HG02973 (cell line): ENCODE measurements around the gene STIP1.

Experiments
- ATAC-seq: cut with Tn5 transposase; IDR thresholded peaks from one replicate; pipeline ENCODE4 v1.9.1; 2021; ENCODE audit warnings: moderate library complexity; ENCODE audit not compliant: unreplicated experiment

STIP1 gene

GRCh38 chr11:64196626-64197025 lies 10.7 kb downstream of the STIP1 start:
- ATAC-seq = no peak

DNA sequence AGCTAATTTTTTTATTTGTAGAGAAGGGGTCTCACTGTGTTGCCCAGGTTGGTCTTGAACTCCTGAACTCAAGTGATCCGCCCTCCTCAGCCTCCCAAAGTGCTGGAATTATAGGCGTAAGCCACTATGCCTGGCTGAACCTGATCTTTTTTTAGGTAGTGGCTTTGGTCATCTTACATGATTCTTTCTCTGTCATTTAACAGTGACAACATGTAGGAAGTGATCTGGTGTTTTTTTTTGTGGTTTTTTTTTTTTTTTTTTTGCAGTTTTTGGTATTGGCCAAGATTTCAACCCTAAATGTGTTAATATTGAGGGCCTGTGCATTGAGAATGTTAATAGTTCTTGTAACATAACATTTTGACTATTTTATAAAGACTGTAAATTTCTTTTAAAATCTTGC lies 12.5 kb downstream of the STIP1 start:
- ATAC-seq = no peak

DNA sequence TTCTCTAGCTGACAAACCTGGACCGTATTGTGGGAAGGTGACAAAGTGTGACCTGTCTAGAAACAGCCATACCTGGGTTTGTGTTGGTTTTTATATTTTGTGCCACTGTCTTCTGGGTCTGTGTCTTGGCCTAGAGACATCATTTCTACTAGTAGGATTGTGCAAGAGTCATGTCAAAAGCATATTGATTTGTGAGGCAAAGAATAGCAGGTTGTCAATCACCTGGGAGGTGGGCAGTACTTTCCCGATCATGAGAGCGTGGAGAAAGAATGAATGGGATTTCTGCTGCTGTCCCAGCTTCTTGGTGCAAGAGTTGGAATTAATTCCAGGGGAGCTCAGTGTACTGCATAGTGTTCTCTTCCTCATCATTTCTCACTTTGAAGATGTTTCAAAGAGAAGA lies 15.6 kb downstream of the STIP1 start:
- ATAC-seq = no peak

DNA sequence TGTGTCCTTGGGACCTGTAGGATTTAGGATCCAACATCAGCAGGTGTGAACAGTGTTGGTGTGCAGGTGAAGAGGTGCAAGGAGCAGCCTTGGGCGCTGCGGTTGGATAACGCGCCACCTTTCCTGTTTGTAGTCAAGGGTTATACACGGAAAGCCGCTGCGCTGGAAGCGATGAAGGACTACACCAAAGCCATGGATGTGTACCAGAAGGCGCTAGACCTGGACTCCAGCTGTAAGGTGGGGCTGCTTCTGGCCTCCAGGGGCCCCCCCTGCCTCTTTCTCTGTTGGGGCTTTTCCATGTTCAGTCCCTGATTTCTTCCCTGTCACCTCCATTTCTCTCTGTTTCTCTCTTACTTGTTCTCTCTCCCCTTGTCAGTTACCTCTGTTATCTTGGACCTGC lies 17.0 kb downstream of the STIP1 start:
- ATAC-seq = no peak

- ATAC-seq = no peak
Measured at GRCh38 chr11:64203421-64204079, 17.6 kb downstream of the STIP1 start.

- no peak for ATAC-seq
Measured at GRCh38 chr11:64204080-64204440, 18.1 kb downstream of the STIP1 start.

DNA sequence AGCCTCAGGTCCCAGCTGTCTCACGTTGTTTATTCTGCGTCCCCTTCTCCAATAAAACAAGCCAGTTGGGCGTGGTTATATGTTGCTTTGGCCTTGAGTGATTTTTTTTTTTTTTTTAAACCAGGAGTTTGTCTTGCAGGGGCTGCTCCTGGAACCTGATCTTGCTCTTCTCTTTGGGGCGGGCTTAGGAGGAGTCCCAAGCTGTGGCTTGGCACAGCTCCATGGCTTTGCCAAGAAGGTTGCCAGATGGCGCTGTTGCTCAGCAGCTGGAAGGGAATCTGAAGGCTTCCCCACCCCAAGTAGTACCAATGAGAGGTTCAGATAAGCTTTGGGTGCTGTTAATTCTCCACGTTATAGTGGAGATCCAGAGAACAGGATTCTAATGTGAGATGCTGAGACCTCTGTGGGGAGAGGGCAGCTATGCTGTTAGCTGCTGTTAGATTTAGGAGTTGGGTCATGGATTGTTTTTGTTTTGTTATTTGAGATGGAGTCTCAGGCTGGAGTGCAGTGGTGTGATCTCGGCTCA lies 18.6 kb downstream of the STIP1 start:
- ATAC-seq = no peak

GRCh38 chr11:64206457-64207255 lies 20.7 kb downstream of the STIP1 start, which contains the start of gene FERMT3:
Gene FERMT3, plus strand, starts transcription at chr11:64206721. Its CDS starts 644 bp downstream, at chr11:64207365.
- no peak for ATAC-seq

DNA sequence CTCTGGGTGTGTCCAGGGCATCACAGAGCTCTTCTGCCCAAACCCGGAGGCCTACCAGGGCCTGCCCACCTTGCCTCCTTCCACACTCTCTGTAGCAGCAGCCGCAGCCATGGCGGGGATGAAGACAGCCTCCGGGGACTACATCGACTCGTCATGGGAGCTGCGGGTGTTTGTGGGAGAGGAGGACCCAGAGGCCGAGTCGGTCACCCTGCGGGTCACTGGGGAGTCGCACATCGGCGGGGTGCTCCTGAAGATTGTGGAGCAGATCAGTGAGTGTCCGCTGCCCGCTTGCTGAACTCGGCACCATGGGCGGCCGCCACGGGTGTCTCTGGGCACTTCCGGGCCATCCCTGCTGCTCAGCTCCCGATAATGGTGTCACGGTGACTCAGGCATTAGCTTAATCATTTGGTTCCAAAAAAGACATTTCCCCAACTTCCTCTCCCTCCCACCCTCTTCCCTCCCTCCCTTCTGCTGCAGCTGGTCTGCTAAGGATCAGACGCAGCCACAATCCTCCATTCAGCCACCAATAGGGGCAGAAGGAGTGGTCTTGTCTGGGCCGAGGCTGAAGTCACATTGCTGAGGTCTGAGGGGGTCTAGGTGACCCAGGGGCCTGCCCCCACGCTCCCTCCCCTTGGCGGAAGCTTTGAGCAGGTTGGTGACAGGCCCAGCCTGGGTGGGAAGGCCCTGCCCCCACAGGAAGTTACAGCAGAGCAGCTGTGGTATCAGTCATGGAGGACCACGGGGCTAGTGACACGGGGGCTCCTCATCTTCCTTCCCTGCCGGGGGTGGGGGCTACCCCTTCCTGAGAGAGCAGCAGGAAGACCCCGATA lies 21.5 kb downstream of the STIP1 start:
- ATAC-seq = peak; percentile 45

DNA sequence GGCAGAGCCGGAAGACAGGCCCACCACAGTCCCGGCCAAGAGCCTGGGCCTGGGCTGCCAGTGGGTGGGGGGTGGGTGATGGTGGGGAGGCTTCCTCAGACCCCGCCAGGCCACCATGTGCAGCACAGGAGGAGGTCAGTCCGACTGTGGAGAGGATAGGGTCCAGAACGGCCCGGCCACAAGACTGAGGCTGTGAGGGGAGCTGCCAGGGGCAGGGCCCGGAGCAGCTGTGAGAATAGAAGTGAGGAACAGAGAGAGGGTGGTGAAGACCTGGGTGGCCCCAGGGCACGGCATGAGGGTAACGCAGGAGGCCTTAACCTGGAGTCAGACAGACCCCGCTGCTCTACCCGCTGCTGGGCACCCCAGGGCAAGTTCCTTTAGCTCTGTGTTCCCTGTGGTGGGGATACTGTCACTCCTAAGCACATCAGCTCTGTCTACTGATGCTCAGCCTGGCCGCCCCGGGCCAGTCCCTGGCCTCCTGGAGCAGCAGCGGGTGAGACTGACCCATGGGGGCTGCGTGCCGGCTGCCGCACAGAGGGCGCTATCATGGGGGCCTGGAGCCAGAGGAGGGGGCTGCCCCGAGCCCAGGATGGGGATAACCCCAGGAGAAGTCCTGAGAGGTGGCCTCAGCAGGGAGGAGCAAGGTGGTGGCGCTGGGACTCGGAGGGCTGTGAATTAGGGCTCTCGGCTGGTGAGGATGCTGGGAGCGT lies 22.3 kb downstream of the STIP1 start:
- ATAC-seq = no peak

- no peak for ATAC-seq
Measured at GRCh38 chr11:64208796-64209562, 23.0 kb downstream of the STIP1 start.

DNA sequence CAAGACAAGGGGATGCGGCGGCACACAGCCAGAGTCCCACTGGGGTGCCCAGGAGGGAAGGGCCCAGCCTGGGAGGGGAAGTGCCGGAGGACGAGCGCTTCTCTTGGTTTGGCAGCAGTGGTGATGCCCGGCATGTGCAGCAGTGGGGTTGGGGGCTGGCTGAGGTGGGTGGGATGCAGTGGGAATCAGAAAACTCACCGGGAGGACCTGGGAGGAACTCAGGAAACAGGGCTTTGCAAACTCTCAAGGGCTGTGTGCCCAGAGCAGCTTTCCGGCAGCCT lies 23.5 kb downstream of the STIP1 start:
- ATAC-seq = no peak

- no peak for ATAC-seq
Measured at GRCh38 chr11:64210301-64211020, 24.5 kb downstream of the STIP1 start.

DNA sequence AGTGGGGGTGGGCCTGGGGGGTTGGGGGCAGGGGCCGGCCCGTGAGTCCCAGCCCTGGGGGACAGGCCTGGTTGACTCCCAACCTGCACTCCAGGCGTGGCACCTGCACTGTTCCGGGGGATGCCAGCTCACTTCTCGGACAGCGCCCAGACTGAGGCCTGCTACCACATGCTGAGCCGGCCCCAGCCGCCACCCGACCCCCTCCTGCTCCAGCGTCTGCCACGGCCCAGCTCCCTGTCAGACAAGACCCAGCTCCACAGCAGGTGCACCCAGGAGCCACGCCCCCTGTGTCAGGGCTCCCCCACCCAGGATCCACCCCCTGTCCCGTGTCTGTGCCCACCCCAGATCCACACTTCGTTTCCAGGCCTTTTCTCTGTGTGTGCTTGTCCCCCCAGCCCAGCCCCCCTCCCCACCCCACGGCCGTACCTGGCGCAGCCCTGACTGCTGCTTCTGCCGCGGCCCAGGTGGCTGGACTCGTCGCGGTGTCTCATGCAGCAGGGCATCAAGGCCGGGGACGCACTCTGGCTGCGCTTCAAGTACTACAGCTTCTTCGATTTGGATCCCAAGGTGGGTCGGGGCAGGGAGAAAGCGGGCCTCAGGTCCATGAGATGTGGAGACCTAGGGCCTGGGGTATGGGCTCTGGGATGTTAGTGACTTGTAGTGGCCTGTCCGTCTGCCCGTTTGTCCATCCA lies 25.4 kb downstream of the STIP1 start:
- ATAC-seq = no peak

DNA sequence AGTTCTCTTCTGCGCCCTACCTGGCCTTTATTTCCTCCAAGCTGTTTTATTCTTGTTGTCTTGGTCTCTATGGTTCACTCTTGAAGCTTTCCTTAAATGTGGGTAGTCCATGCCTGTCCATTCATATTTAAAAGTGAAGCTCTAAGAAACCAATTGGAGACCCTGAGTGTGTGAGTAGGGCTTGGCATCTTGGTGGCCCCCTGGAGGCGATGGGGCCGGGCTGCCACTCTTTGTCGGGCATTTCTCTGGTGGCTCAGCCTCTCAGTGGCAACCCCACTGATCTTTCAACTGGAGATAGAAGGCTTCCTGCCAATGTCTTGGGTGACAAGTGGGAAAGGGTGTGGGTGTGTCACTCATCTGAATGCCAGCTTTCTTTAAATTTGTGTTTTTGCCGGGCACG lies 30.9 kb downstream of the STIP1 start:
- ATAC-seq = no peak

DNA sequence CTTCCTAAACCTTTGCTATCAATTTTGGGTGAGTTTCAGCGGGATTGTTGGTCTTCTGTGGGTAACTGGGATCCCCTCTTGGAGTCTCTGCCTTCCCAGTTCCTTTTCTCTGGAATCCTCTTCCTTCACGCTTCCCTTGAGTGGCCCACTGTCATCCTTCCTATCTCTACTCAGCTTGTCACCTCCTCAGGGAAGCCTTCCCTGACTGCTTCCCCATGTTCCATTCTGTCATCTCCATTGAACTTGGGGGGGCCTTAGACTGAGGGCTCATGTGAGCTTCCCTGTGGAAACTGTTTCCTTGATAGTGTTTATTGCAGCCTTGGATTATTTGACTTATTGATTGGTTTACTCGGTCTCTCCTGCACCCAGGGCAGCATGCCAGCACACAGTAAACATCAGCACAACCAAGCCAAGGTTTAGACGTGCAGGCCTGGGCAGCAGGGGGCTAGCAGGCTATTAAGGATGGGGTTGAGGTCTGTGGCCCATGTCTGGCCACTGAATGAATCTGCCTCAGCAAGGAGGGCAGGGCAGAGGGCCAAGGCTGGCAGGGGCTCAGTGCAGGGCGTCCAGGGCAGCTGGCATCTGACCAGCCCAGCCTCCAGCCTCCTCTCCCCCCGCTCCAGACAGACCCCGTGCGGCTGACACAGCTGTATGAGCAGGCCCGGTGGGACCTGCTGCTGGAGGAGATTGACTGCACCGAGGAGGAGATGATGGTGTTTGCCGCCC lies 32.8 kb downstream of the STIP1 start:
- no peak for ATAC-seq

- no peak for ATAC-seq
Measured at GRCh38 chr11:64219354-64219684, 33.3 kb downstream of the STIP1 start.

DNA sequence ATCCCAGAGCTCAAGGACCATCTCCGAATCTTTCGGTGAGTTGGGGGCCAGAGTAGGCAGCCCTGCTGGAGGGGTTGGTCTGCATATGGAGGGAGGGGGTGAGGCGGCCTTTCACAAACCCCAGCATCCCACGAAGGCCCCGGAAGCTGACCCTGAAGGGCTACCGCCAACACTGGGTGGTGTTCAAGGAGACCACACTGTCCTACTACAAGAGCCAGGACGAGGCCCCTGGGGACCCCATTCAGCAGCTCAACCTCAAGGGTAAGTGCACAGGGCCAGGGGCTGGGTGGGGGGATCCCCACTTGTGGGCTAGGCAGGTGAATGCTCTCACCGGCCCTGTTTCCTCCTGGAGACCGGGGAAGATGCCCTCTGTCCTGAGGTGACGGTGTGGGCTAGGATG lies 33.8 kb downstream of the STIP1 start:
- ATAC-seq = no peak

DNA sequence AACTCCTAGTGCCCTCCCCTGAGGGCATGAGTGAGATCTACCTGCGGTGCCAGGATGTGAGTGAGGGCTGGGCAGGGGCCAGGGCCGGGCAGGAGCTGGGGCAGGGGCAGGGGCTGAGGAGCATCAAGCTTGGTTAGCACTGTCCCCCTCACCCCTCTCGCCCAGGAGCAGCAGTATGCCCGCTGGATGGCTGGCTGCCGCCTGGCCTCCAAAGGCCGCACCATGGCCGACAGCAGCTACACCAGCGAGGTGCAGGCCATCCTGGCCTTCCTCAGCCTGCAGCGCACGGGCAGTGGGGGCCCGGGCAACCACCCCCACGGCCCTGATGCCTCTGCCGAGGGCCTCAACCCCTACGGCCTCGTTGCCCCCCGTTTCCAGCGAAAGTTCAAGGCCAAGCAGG lies 34.3 kb downstream of the STIP1 start:
- ATAC-seq = no peak
